Upper lobe of left lung (tissue), 6 donors: ENCODE data around the gene FANCC. TPM values are rescaled to one million over a fixed set of nuclear protein-coding genes. Genes with fewer than 3 reads are reported as not detected.

Experiments used
- ATAC-seq, 2 donors: fragments of 200-7000 bp; cut with Tn5 transposase; one replicate each; pipeline ENCODE4 v1.9.1; 2022; ENCODE audit warnings: mild to moderate bottlenecking in 2 of 2, moderate library complexity in 2 of 2; ENCODE audit not compliant: low FRiP score in 2 of 2
- DNase-seq, 2 donors: peaks; one replicate each; pipeline ENCODE4 v3.0.0-alpha.2; 2019 to 2020
- H3K27ac ChIP-seq, 4 donors: fragments of 200-600 bp; sonication (generic); one replicate each; pipeline ENCODE4 v1.5.1; 2016 to 2019
- H3K27me3 ChIP-seq, 4 donors: fragments of 200-600 bp; sonication (generic); one replicate each; pipeline ENCODE4 v1.5.1; 2017 to 2019
- H3K36me3 ChIP-seq, 4 donors: fragments of 200-600 bp; sonication (generic); one replicate each; pipeline ENCODE4 v1.5.1; 2016 to 2019
- H3K4me1 ChIP-seq, 4 donors: fragments of 200-600 bp; sonication (generic); one replicate each; pipeline ENCODE4 v1.5.1; 2018 to 2019
- H3K4me3 ChIP-seq, 4 donors: fragments of 200-600 bp; sonication (generic); one replicate each; pipeline ENCODE4 v1.5.1; 2017 to 2019; ENCODE audit warnings: mild to moderate bottlenecking in 2 of 4, moderate library complexity in 1 of 4
- H3K9me3 ChIP-seq, 4 donors: fragments of 200-600 bp; sonication (generic); one replicate each; pipeline ENCODE4 v1.5.1; 2018 to 2019
- EP300 ChIP-seq, 4 donors: sonication (generic); formaldehyde crosslinking; IDR thresholded peaks; one replicate each; pipeline ENCODE4 v1.5.1; 2017; ENCODE audit warnings: antibody characterized with exemption in 4 of 4, control low read depth in 2 of 4
- POLR2A ChIP-seq, 4 donors: fragments of 450-650 bp; IDR thresholded peaks; one replicate each; pipeline ENCODE4 v1.5.1; 2016 to 2017; ENCODE audit warnings: antibody characterized with exemption in 4 of 4, mild to moderate bottlenecking in 2 of 4
- POLR2AphosphoS5 ChIP-seq, 2 donors: sonication (generic); formaldehyde crosslinking; IDR thresholded peaks; one replicate each; pipeline ENCODE4 v1.5.1; 2017; ENCODE audit warnings: antibody characterized with exemption in 2 of 2
- WGBS, 2 donors: methylation state at CpG; one replicate each; pipeline ENCODE4 v1.1.5; 2017 to 2018; 5-methylcytosine and 5-hydroxymethylcytosine counted together
- total RNA-seq, 6 donors: library from RNA; depleted of rRNA in 4 of 6; stranded (reverse); fragments of >200 nt in 4 of 6; gene quantifications; one replicate each; pipeline versions ENCODE4 v1.1.0 to v1.2.1, GENCODE V29; 2016 to 2021
- TF ChIP-seq, protein P1 (sequence below), 6 experiments: fragments of 450-650 bp in 4 of 6; fragments of 200-600 bp in 2 of 6; sonication (generic) in 2 of 6; IDR thresholded peaks; one replicate each; pipeline ENCODE4 v1.5.1; 2016 to 2019; ENCODE audit warnings: antibody characterized with exemption in 6 of 6
- donor health status: DM: no; HTN: no; CAD: no; lungs with moderate emphysema.
- donor health status: DM: no; HTN: yes; CAD: no; lungs with severe emphysema.

Gene FANCC
- total RNA-seq, 6 donors from 2014 or later: 6.7 to 27.2 (median 10.8) TPM

DNA sequence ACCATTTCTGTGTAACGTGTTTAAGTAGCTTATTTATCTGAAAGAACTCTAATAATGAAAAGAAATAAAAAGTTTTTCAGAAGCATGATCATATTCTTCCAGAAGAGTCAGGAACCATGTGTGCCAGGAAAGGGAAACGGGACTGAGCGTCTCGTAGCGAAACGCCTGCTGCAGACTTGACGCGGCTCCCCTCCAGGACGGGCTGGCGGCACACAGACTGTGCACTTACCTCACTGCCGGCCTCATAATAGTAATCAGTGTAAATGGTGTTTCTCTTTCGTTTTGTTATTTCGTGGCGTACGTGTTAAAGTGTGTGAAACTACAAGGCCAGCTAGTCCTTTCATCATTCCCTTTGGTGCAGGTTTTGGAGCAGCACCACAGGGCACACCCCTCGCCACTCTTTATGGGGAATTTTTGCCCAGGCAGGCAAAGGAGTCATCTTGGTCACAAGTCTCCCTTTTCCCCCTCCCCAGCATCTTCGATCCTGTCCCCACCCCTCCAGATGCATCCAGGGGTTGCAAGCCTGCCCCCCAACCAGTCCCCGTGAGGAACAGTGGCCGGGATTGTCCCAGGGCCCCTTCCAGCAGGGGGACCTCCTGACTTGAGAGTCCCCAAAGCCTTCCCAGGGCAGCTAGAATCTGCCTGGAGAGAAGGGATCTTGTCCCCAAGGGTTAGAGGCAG, 233.1 kb downstream of the FANCC start:
- Histone ChIP-seq H3K9me3 (no peaks in the 10 kb centered on the region), H3K27ac (no peak overlapping the region), H3K27me3 (no peaks in the 10 kb centered on the region), H3K36me3 (peaks cover 10 to 66% (median 53%) of the 10 kb centered on the region in 4 donors), H3K4me1 (peaks cover 3 to 12% (median 8%) of the 10 kb centered on the region in 4 donors), H3K4me3 (no peak overlapping the region)
- WGBS, 2 donors: 90 to 92% methylated on average over 17 to 18 of the region's 19 CpGs
- ATAC-seq (no peak), DNase-seq (no peak)
- no peak for TF ChIP-seq POLR2AphosphoS5 (IDR thresholded peaks at IDR 0.05)
- TF ChIP-seq POLR2A (IDR thresholded peaks at IDR 0.05): no peak
- no peak for TF ChIP-seq EP300 (IDR thresholded peaks at IDR 0.05)
- TF ChIP-seq, protein P1, sequence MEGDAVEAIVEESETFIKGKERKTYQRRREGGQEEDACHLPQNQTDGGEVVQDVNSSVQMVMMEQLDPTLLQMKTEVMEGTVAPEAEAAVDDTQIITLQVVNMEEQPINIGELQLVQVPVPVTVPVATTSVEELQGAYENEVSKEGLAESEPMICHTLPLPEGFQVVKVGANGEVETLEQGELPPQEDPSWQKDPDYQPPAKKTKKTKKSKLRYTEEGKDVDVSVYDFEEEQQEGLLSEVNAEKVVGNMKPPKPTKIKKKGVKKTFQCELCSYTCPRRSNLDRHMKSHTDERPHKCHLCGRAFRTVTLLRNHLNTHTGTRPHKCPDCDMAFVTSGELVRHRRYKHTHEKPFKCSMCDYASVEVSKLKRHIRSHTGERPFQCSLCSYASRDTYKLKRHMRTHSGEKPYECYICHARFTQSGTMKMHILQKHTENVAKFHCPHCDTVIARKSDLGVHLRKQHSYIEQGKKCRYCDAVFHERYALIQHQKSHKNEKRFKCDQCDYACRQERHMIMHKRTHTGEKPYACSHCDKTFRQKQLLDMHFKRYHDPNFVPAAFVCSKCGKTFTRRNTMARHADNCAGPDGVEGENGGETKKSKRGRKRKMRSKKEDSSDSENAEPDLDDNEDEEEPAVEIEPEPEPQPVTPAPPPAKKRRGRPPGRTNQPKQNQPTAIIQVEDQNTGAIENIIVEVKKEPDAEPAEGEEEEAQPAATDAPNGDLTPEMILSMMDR (IDR thresholded peaks at IDR 0.05): no peak

DNA sequence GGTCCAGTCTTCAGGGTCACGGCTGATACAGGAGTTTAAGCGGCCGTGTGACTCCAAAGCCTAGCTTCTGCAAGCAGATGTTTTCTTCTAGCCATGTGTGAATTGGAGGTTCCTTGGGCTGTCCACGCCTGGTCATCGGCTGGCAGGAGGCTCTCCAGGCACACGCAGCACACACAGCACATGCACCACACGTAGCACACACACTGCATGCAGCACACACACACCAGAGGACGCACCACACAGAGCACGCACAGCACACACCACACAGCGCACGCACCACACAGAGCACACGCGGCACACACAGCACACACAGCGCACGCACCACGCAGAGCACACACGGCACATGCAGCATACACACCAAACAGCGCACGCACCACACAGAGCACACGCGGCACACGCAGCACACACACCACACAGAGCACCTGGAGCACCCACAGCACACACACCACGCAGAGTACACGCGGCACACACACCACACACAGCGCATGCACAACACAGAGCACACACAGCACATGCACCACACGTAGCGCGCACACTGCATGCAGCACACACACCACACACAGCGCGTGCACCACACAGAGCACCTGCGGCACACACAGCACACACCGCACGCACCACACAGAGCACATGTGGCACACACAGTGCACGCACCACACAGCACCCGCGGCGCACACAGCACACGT, 234.3 kb downstream of the FANCC start:
- no peaks in the 10 kb centered on the region for H3K27me3 ChIP-seq
- TF ChIP-seq POLR2A (IDR thresholded peaks at IDR 0.05) (no peak), POLR2AphosphoS5 (IDR thresholded peaks at IDR 0.05) (no peak), EP300 (IDR thresholded peaks at IDR 0.05) (no peak)
- TF ChIP-seq, protein P1 (IDR thresholded peaks at IDR 0.05): no peak
- no peaks in the 10 kb centered on the region for H3K9me3 ChIP-seq
- peaks cover 13 to 23% (median 16%) of the 10 kb centered on the region in 4 donors for H3K4me1 ChIP-seq
- no peak overlapping the region for H3K27ac ChIP-seq
- ATAC-seq (peak in 1 of 2 donors; percentile 5), DNase-seq (no peak)
- H3K4me3 ChIP-seq: no peak overlapping the region
- peaks cover 10 to 62% (median 53%) of the 10 kb centered on the region in 4 donors for H3K36me3 ChIP-seq
- WGBS, 2 donors: 92 to 97% methylated on average over 33 to 39 of the region's 39 CpGs

DNA sequence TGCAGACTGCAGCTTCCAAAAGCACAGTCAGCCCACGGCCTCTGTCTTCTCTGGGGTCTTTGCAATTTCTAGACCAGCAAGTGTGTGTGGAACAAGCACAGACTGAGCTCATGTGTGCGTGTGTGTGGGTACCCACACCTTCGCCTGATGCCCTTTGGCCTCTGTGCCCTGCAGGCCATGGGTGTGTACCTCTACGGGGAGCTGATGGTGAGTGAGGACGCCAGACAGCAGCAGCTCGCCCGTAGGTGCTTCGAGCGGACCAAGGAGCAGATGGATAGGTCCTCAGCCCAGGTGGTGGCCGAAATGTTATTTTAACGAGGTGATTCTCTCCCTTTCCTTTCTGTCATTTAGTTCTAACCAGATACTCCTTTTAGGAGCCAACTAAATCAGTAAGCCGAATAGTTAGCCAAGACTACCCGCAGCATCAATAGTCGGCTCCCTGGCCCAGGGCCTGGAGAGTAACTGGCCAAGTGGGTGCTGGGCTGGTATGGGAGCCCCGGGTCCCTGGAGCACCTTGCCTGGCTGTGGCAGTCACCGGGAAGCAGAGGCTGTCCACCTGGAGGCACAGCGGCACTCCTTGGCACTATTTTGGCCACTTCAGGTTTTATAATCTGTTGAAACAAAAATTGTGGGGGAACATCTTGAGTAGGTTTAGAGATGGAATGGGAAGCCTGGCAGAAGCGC, 235.0 kb downstream of the FANCC start:
- peak overlapping the region in 1 of 4 donors; percentile 49 for H3K27ac ChIP-seq

DNA sequence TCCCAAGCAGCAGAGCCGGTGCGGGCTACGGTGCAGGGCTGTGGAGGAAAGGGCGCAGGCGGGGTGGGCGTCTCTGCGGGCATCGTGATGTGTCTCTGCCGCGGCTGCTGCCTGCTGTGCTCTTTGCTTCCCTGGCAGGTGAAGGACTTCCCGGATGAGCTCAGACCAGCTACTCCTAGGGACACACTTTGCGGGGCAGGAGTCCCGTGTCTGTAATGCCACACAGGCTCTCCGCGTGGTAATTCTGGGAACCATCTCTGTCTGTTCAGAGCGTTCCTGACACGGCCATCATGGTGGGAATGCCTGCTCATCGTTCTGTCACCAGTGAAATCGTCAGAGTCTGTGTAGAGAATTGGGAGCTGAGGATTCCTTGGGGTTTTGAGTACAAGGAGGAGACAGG, 235.5 kb downstream of the FANCC start:
- peak in 1 of 2 donors; percentile 14 for DNase-seq
- H3K4me1 ChIP-seq: peaks cover 22 to 31% (median 26%) of the 10 kb centered on the region in 4 donors

More for the DNA sequence above, 235.0 kb downstream of the FANCC start:
- ATAC-seq: no peak
- TF ChIP-seq EP300 (IDR thresholded peaks at IDR 0.05) (no peak), POLR2A (IDR thresholded peaks at IDR 0.05) (no peak), POLR2AphosphoS5 (IDR thresholded peaks at IDR 0.05) (no peak)
- TF ChIP-seq, protein P1 (IDR thresholded peaks at IDR 0.05): no peak
- H3K36me3 ChIP-seq: peaks cover 10 to 65% (median 53%) of the 10 kb centered on the region in 4 donors
- H3K4me3 ChIP-seq: no peak overlapping the region
- peaks cover 17 to 27% (median 20%) of the 10 kb centered on the region in 4 donors for H3K4me1 ChIP-seq
- DNase-seq: no peak
- 90% methylated on average over 18 of the region's 18 CpGs for WGBS, 2 donors
- no peaks in the 10 kb centered on the region for H3K9me3 ChIP-seq
- no peaks in the 10 kb centered on the region for H3K27me3 ChIP-seq

More for the DNA sequence above, 235.5 kb downstream of the FANCC start:
- H3K36me3 ChIP-seq: peaks cover 10 to 63% (median 53%) of the 10 kb centered on the region in 4 donors
- TF ChIP-seq POLR2AphosphoS5 (IDR thresholded peaks at IDR 0.05): no peak
- TF ChIP-seq EP300 (IDR thresholded peaks at IDR 0.05): no peak
- TF ChIP-seq, protein P1 (IDR thresholded peaks at IDR 0.05): no peak
- TF ChIP-seq POLR2A (IDR thresholded peaks at IDR 0.05): no peak
- peak overlapping the region in 1 of 4 donors; percentile 49 for H3K27ac ChIP-seq
- no peak overlapping the region for H3K4me3 ChIP-seq
- no peaks in the 10 kb centered on the region for H3K27me3 ChIP-seq
- no peak for ATAC-seq
- H3K9me3 ChIP-seq: no peaks in the 10 kb centered on the region
- 90 to 96% methylated on average over 17 to 19 of the region's 19 CpGs for WGBS, 2 donors
